Measurements from ENCODE around the gene JRKL. TPM values are rescaled to one million over a fixed set of nuclear protein-coding genes. Genes with fewer than 3 reads are reported as not detected.
A peak's percentile ranks its signal among the peaks of the same experiment; 100 is the strongest.

Gene JRKL
- total RNA-seq: 6.0 TPM
- long read RNA-seq, partial matches to known transcripts: 0 of 7 reads
- long read RNA-seq, other reads (novel, unspliced or antisense): 5 of 7 reads

- DNase-seq (ENCODE audit: missing footprints): peak; percentile 98
- intact Hi-C loops (cut with DNase I): loop anchor here (10.0 kb wide), 1 partner anchor 555 kb away; no protein-coding TSS in a partner anchor
- peak; percentile 100 for ATAC-seq
Measured at GRCh38 chr11:96389720-96390487, at the start of gene JRKL, which contains the start of gene CCDC82. TSS of gene JRKL (plus strand) at chr11:96390013. CDS start at chr11:96390650, 637 bp downstream. TSS of gene CCDC82 (minus strand) at chr11:96389912. CDS start at chr11:96384747, 5,165 bp downstream.

GRCh38 chr11:96340555-96340885 lies 49.3 kb upstream of the JRKL start:
- DNase-seq (ENCODE audit: missing footprints) (no peak), ATAC-seq (peak; percentile 17)
- intact Hi-C loops (cut with DNase I): loop anchor here (1.0 to 10.0 kb wide), 3 partner anchors 126 to 418 kb away; partner anchors contain the start of gene MTMR2

- ATAC-seq: peak; percentile 37
- DNase-seq (ENCODE audit: missing footprints): no peak
- intact Hi-C loops (cut with DNase I): loop anchor here (2.0 to 10.0 kb wide), 5 partner anchors 27 to 505 kb away; partner anchors contain the start of gene MTMR2
Measured at GRCh38 chr11:96341211-96342013, 48.4 kb upstream of the JRKL start.

GRCh38 chr11:96342014-96342960 lies 47.5 kb upstream of the JRKL start:
- no peak for DNase-seq (ENCODE audit: missing footprints)
- no peak for ATAC-seq
- intact Hi-C loops (cut with DNase I): loop anchor here (2.0 to 10.0 kb wide), 5 partner anchors 27 to 505 kb away; partner anchors contain the start of gene MTMR2

GRCh38 chr11:96342961-96343711 lies 46.7 kb upstream of the JRKL start, which contains the start of gene MAML2:
TSS of gene MAML2 (minus strand) at chr11:96343195. CDS start at chr11:96341895, 1,300 bp downstream.
- intact Hi-C loops (cut with DNase I): loop anchor here (1.0 to 10.0 kb wide), 6 partner anchors 28 to 506 kb away; partner anchors contain the start of gene MTMR2
- ATAC-seq: peak; percentile 94
- DNase-seq (ENCODE audit: missing footprints): peak; percentile 96

- DNase-seq (ENCODE audit: missing footprints): no peak
- ATAC-seq: no peak
- intact Hi-C loops (cut with DNase I): no loop called here
Measured at GRCh38 chr11:96356848-96357247, 33.0 kb upstream of the JRKL start.

GRCh38 chr11:96357794-96358193 lies 32.0 kb upstream of the JRKL start:
- DNase-seq (ENCODE audit: missing footprints) (no peak), ATAC-seq (no peak)
- intact Hi-C loops (cut with DNase I): no loop called here

GRCh38 chr11:96358321-96358720 lies 31.5 kb upstream of the JRKL start:
- DNase-seq (ENCODE audit: missing footprints): no peak
- no peak for ATAC-seq
- intact Hi-C loops (cut with DNase I): no loop called here

- DNase-seq (ENCODE audit: missing footprints): no peak
- intact Hi-C loops (cut with DNase I): no loop called here
- ATAC-seq: no peak
Measured at GRCh38 chr11:96361778-96362177, 28.0 kb upstream of the JRKL start.

- intact Hi-C loops (cut with DNase I): no loop called here
- DNase-seq (ENCODE audit: missing footprints): no peak
- no peak for ATAC-seq
Measured at GRCh38 chr11:96365493-96365892, 24.3 kb upstream of the JRKL start.

GRCh38 chr11:96366024-96366423 lies 23.8 kb upstream of the JRKL start:
- DNase-seq (ENCODE audit: missing footprints) (no peak), ATAC-seq (no peak)
- intact Hi-C loops (cut with DNase I): no loop called here

GRCh38 chr11:96367342-96367741 lies 22.5 kb upstream of the JRKL start:
- DNase-seq (ENCODE audit: missing footprints): no peak
- intact Hi-C loops (cut with DNase I): no loop called here
- no peak for ATAC-seq

- ATAC-seq (no peak), DNase-seq (ENCODE audit: missing footprints) (no peak)
- intact Hi-C loops (cut with DNase I): no loop called here
Measured at GRCh38 chr11:96373826-96374225, 16.0 kb upstream of the JRKL start.

- ATAC-seq (no peak), DNase-seq (ENCODE audit: missing footprints) (no peak)
- intact Hi-C loops (cut with DNase I): no loop called here
Measured at GRCh38 chr11:96376796-96377195, 13.0 kb upstream of the JRKL start.

GRCh38 chr11:96384156-96384555 lies 5.7 kb upstream of the JRKL start:
- ATAC-seq (no peak), DNase-seq (ENCODE audit: missing footprints) (no peak)
- intact Hi-C loops (cut with DNase I): no loop called here

- intact Hi-C loops (cut with DNase I): no loop called here
- ATAC-seq (no peak), DNase-seq (ENCODE audit: missing footprints) (no peak)
Measured at GRCh38 chr11:96385187-96385586, 4.6 kb upstream of the JRKL start.

- DNase-seq (ENCODE audit: missing footprints) (no peak), ATAC-seq (peak; percentile 41)
- intact Hi-C loops (cut with DNase I): no loop called here
Measured at GRCh38 chr11:96388891-96389719, 708 bp upstream of the JRKL start.
